Measurements from ENCODE around the gene CFD. TPM values are rescaled to one million over a fixed set of nuclear protein-coding genes. Genes with fewer than 3 reads are reported as not detected.
A peak's percentile ranks its signal among the peaks of the same experiment; 100 is the strongest.

CFD gene
- total and polyA plus RNA-seq, 5 donors: 221 to 869 (median 388) TPM

GRCh38 chr19:902446-903226 is 43.2 kb downstream of the CFD start:
- no peaks in the 10 kb centered on the region for H3K9me3 ChIP-seq (ENCODE audit: control insufficient read depth, low read length)
- no peaks in the 10 kb centered on the region for H3K27me3 ChIP-seq (ENCODE audit: control insufficient read depth, insufficient read depth)
- intact Hi-C loops (cut with DNase I): no loop called here
- 88% methylated on average over 14 of the region's 14 CpGs for WGBS
- H3K27ac ChIP-seq (ENCODE audit: low read length): no peak overlapping the region
- no peak overlapping the region for H3K4me3 ChIP-seq (ENCODE audit: low read length)
- H3K4me1 ChIP-seq (ENCODE audit: control insufficient read depth, insufficient read depth, low read length): no peaks in the 10 kb centered on the region
- DNase-seq: no peak
- no peak for ATAC-seq

- Histone ChIP-seq H3K9me3 (ENCODE audit: control insufficient read depth, low read length) (no peaks in the 10 kb centered on the region), H3K4me1 (ENCODE audit: control insufficient read depth, insufficient read depth, low read length) (no peaks in the 10 kb centered on the region), H3K27me3 (ENCODE audit: control insufficient read depth, insufficient read depth) (no peaks in the 10 kb centered on the region), H3K4me3 (ENCODE audit: low read length) (no peak overlapping the region), H3K27ac (ENCODE audit: low read length) (no peak overlapping the region)
- DNase-seq (no peak), ATAC-seq (no peak)
- intact Hi-C loops (cut with DNase I): no loop called here
- 78% methylated on average over 32 of the region's 32 CpGs for WGBS
These were observed 43.9 kb downstream of the CFD start for GRCh38 chr19:903266-903797.

GRCh38 chr19:904545-904944 is 45.1 kb downstream of the CFD start:
- no peak overlapping the region for H3K4me3 ChIP-seq (ENCODE audit: low read length)
- intact Hi-C loops (cut with DNase I): no loop called here
- WGBS: 93% methylated on average over 8 of the region's 8 CpGs
- no peaks in the 10 kb centered on the region for H3K9me3 ChIP-seq (ENCODE audit: control insufficient read depth, low read length)
- DNase-seq (no peak), ATAC-seq (no peak)
- H3K27me3 ChIP-seq (ENCODE audit: control insufficient read depth, insufficient read depth): no peaks in the 10 kb centered on the region
- no peaks in the 10 kb centered on the region for H3K4me1 ChIP-seq (ENCODE audit: control insufficient read depth, insufficient read depth, low read length)
- H3K27ac ChIP-seq (ENCODE audit: low read length): no peak overlapping the region

GRCh38 chr19:906480-906879 is 47.0 kb downstream of the CFD start:
- DNase-seq: no peak
- intact Hi-C loops (cut with DNase I): no loop called here
- Histone ChIP-seq H3K9me3 (ENCODE audit: control insufficient read depth, low read length) (no peaks in the 10 kb centered on the region), H3K27me3 (ENCODE audit: control insufficient read depth, insufficient read depth) (no peaks in the 10 kb centered on the region), H3K27ac (ENCODE audit: low read length) (no peak overlapping the region), H3K4me1 (ENCODE audit: control insufficient read depth, insufficient read depth, low read length) (no peaks in the 10 kb centered on the region), H3K4me3 (ENCODE audit: low read length) (no peak overlapping the region)
- no peak for ATAC-seq
- 94% methylated on average over 7 of the region's 7 CpGs for WGBS

- WGBS: 66% methylated on average over 14 of the region's 14 CpGs
- H3K4me1 ChIP-seq (ENCODE audit: control insufficient read depth, insufficient read depth, low read length): no peaks in the 10 kb centered on the region
- H3K9me3 ChIP-seq (ENCODE audit: control insufficient read depth, low read length): no peaks in the 10 kb centered on the region
- ATAC-seq: peak in 1 of 2 donors; percentile 8
- intact Hi-C loops (cut with DNase I): no loop called here
- no peak overlapping the region for H3K4me3 ChIP-seq (ENCODE audit: low read length)
- no peak overlapping the region for H3K27ac ChIP-seq (ENCODE audit: low read length)
- H3K27me3 ChIP-seq (ENCODE audit: control insufficient read depth, insufficient read depth): no peaks in the 10 kb centered on the region
- DNase-seq: no peak
These were observed 47.9 kb downstream of the CFD start for GRCh38 chr19:907183-907853.

- DNase-seq (peak in 2 of 3 donors; percentile 65 to 67), ATAC-seq (peak; percentile 8 to 21)
- intact Hi-C loops (cut with DNase I): loop anchor here in 2 of 4 donors (10.0 kb wide), 1 partner anchor 47 kb away; no protein-coding TSS in a partner anchor
- H3K4me3 ChIP-seq (ENCODE audit: low read length): no peak overlapping the region
- no peaks in the 10 kb centered on the region for H3K9me3 ChIP-seq (ENCODE audit: control insufficient read depth, low read length)
- peaks cover 2% of the 10 kb centered on the region for H3K4me1 ChIP-seq (ENCODE audit: control insufficient read depth, insufficient read depth, low read length)
- H3K27ac ChIP-seq (ENCODE audit: low read length): no peak overlapping the region
- H3K27me3 ChIP-seq (ENCODE audit: control insufficient read depth, insufficient read depth): no peaks in the 10 kb centered on the region
- 82% methylated on average over 54 of the region's 54 CpGs for WGBS
These were observed 52.0 kb downstream of the CFD start for GRCh38 chr19:911197-912033.

- ATAC-seq (peak; percentile 6 to 10), DNase-seq (peak in 2 of 3 donors; percentile 75 to 77)
- Histone ChIP-seq H3K4me3 (ENCODE audit: low read length) (peak overlapping the region; percentile 100), H3K9me3 (ENCODE audit: control insufficient read depth, low read length) (no peaks in the 10 kb centered on the region), H3K4me1 (ENCODE audit: control insufficient read depth, insufficient read depth, low read length) (peaks cover 2% of the 10 kb centered on the region), H3K27me3 (ENCODE audit: control insufficient read depth, insufficient read depth) (no peaks in the 10 kb centered on the region), H3K27ac (ENCODE audit: low read length) (peak overlapping the region; percentile 69)
- WGBS: 5% methylated on average over 65 of the region's 69 CpGs
- intact Hi-C loops (cut with DNase I): loop anchor here in 2 of 4 donors (10.0 kb wide), 1 partner anchor 48 kb away; no protein-coding TSS in a partner anchor
These were observed 53.0 kb downstream of the CFD start for GRCh38 chr19:912181-913079.

Small RNA genes within 50 kb of the gene (microRNA-seq; reads per million reads assigned to microRNA genes)
- 3.8 to 6.4 reads per million in 2 donors for gene MIR3187

Other genes starting within 250 kb of the CFD start
- gene POLRMT, start 226.1 kb upstream of the CFD start, total RNA-seq: 10 to 100 TPM; 36.1 to 46.4 (median 45.1) TPM
- gene POLRMT, start 226.1 kb upstream of the CFD start, polyA plus RNA-seq: 36.8 TPM
- gene FGF22, start 219.8 kb upstream of the CFD start, total RNA-seq: under 1 TPM in 3 of 4 donors, not detected in 1; 0.15 to 0.34 (median 0.17) TPM
- gene FGF22, start 219.8 kb upstream of the CFD start, polyA plus RNA-seq: 0.23 TPM
- 10 to 100 TPM; 21.7 to 37.6 (median 28.0) TPM for gene RNF126, start 196.4 kb upstream of the CFD start, total RNA-seq
- gene RNF126, start 196.4 kb upstream of the CFD start, polyA plus RNA-seq: 24.5 TPM
- gene FSTL3, start 183.3 kb upstream of the CFD start, total RNA-seq: 100 to 1,000 TPM in 1 of 4 donors, 10 to 100 TPM in 3; 47.1 to 110 (median 61.9) TPM
- 64.1 TPM for gene FSTL3, start 183.3 kb upstream of the CFD start, polyA plus RNA-seq
- not detected for gene PRSS57, start 164.2 kb upstream of the CFD start, total RNA-seq
- not detected for gene PRSS57, start 164.2 kb upstream of the CFD start, polyA plus RNA-seq
- 10 to 100 TPM; 34.9 to 84.9 (median 46.9) TPM for gene PALM, start 150.7 kb upstream of the CFD start, total RNA-seq
- gene PALM, start 150.7 kb upstream of the CFD start, polyA plus RNA-seq: 30.3 TPM
- under 1 TPM in 1 of 4 donors, not detected in 3; 0.22 TPM for gene MISP, start 108.6 kb upstream of the CFD start, total RNA-seq
- gene MISP, start 108.6 kb upstream of the CFD start, polyA plus RNA-seq: 0.02 TPM
- 100 to 1,000 TPM in 1 of 4 donors, 10 to 100 TPM in 3; 67.5 to 119 (median 82.3) TPM for gene PTBP1, start 62.2 kb upstream of the CFD start, total RNA-seq
- 42.9 TPM for gene PTBP1, start 62.2 kb upstream of the CFD start, polyA plus RNA-seq
- gene PLPPR3, start 37.7 kb upstream of the CFD start, total RNA-seq: not detected
- 0.05 TPM for gene PLPPR3, start 37.7 kb upstream of the CFD start, polyA plus RNA-seq
- not detected for gene AZU1, start 31.8 kb upstream of the CFD start, total RNA-seq
- 0.11 TPM for gene AZU1, start 31.8 kb upstream of the CFD start, polyA plus RNA-seq
- not detected for gene PRTN3, start 18.7 kb upstream of the CFD start, total RNA-seq
- gene PRTN3, start 18.7 kb upstream of the CFD start, polyA plus RNA-seq: not detected
- 1 to 10 TPM in 3 of 4 donors, under 1 TPM in 1; 0.85 to 2.6 (median 1.9) TPM for gene ELANE, start 7.4 kb upstream of the CFD start, total RNA-seq
- 3.4 TPM for gene ELANE, start 7.4 kb upstream of the CFD start, polyA plus RNA-seq
- 10 to 100 TPM; 23.9 to 28.4 (median 25.4) TPM for gene MED16, start 33.5 kb downstream of the CFD start, total RNA-seq
- 21.3 TPM for gene MED16, start 33.5 kb downstream of the CFD start, polyA plus RNA-seq
- gene RNU6-9, start 33.8 kb downstream of the CFD start, total RNA-seq: not detected
- not detected for gene RNU6-9, start 33.8 kb downstream of the CFD start, polyA plus RNA-seq
- gene R3HDM4, start 53.6 kb downstream of the CFD start, total RNA-seq: 10 to 100 TPM; 18.6 to 31.2 (median 21.2) TPM
- gene R3HDM4, start 53.6 kb downstream of the CFD start, polyA plus RNA-seq: 25.8 TPM
- gene KISS1R, start 57.7 kb downstream of the CFD start, total RNA-seq: not detected
- not detected for gene KISS1R, start 57.7 kb downstream of the CFD start, polyA plus RNA-seq
- gene ARID3A, start 66.4 kb downstream of the CFD start, total RNA-seq: 1 to 10 TPM; 4.2 to 6.2 (median 5.6) TPM
- gene ARID3A, start 66.4 kb downstream of the CFD start, polyA plus RNA-seq: 3.3 TPM
- gene WDR18, start 124.7 kb downstream of the CFD start, total RNA-seq: 10 to 100 TPM; 12.2 to 24.0 (median 15.8) TPM
- 22.5 TPM for gene WDR18, start 124.7 kb downstream of the CFD start, polyA plus RNA-seq
- under 1 TPM in 1 of 4 donors, not detected in 3; 0.06 TPM for gene GRIN3B, start 140.8 kb downstream of the CFD start, total RNA-seq
- gene GRIN3B, start 140.8 kb downstream of the CFD start, polyA plus RNA-seq: not detected
- gene TMEM259, start 161.5 kb downstream of the CFD start, total RNA-seq: 100 to 1,000 TPM; 127 to 161 (median 143) TPM
- 164 TPM for gene TMEM259, start 161.5 kb downstream of the CFD start, polyA plus RNA-seq
- gene RNU6-2, start 161.9 kb downstream of the CFD start, total RNA-seq: not detected
- gene RNU6-2, start 161.9 kb downstream of the CFD start, polyA plus RNA-seq: not detected
- gene CNN2, start 166.9 kb downstream of the CFD start, total RNA-seq: 10 to 100 TPM; 57.4 to 75.9 (median 63.8) TPM
- gene CNN2, start 166.9 kb downstream of the CFD start, polyA plus RNA-seq: 52.1 TPM
- 10 to 100 TPM in 1 of 4 donors, 1 to 10 TPM in 3; 7.3 to 10.4 (median 8.7) TPM for gene ABCA7, start 180.4 kb downstream of the CFD start, total RNA-seq
- 9.1 TPM for gene ABCA7, start 180.4 kb downstream of the CFD start, polyA plus RNA-seq
- gene ARHGAP45, start 207.5 kb downstream of the CFD start, total RNA-seq: 10 to 100 TPM in 1 of 4 donors, 1 to 10 TPM in 3; 7.7 to 10.4 (median 9.2) TPM
- 5.9 TPM for gene ARHGAP45, start 207.5 kb downstream of the CFD start, polyA plus RNA-seq
- gene POLR2E, start 235.7 kb downstream of the CFD start, total RNA-seq: 100 to 1,000 TPM; 110 to 145 (median 131) TPM
- 179 TPM for gene POLR2E, start 235.7 kb downstream of the CFD start, polyA plus RNA-seq
- gene GPX4, start 244.3 kb downstream of the CFD start, total RNA-seq: 100 to 1,000 TPM; 300 to 374 (median 359) TPM
- gene GPX4, start 244.3 kb downstream of the CFD start, polyA plus RNA-seq: 713 TPM

All from right cardiac atrium (tissue), 5 donors.